KMS-11 (cell line): ENCODE data around the gene SCARB1.

Experiments used
- H2AFZ ChIP-seq: fragments of 200-600 bp; sonication (generic); 2 replicates; pipeline ENCODE4 v1.6.1; 2016; ENCODE audit warnings: antibody characterized with exemption, mixed run types, low read depth
- H3K27ac ChIP-seq: fragments of 200-600 bp; sonication (generic); 2 replicates; pipeline ENCODE4 v1.6.1; 2016; ENCODE audit warnings: mild to moderate bottlenecking, mixed run types
- H3K27me3 ChIP-seq: fragments of 200-600 bp; sonication (generic); 2 replicates; pipeline ENCODE4 v1.6.1; 2017; ENCODE audit warnings: mild to moderate bottlenecking, low read depth, mixed run types, moderate library complexity; ENCODE audit not compliant: insufficient read depth
- H3K36me3 ChIP-seq: fragments of 200-600 bp; sonication (generic); 2 replicates; pipeline ENCODE4 v1.6.1; 2017; ENCODE audit warnings: mild to moderate bottlenecking, mixed run types; ENCODE audit not compliant: insufficient read depth
- H3K4me1 ChIP-seq: fragments of 200-600 bp; sonication (generic); 2 replicates; pipeline ENCODE4 v1.6.1; 2016; ENCODE audit warnings: mild to moderate bottlenecking, low read depth, mixed run types; ENCODE audit not compliant: poor library complexity, severe bottlenecking
- H3K4me2 ChIP-seq: fragments of 200-600 bp; sonication (generic); 2 replicates; pipeline ENCODE4 v1.7.0; 2016; ENCODE audit warnings: mild to moderate bottlenecking, mixed run types
- H3K4me3 ChIP-seq: fragments of 200-600 bp; sonication (generic); IDR thresholded peaks from 2 replicates; pipeline ENCODE4 v1.6.1; 2017; ENCODE audit warnings: low read depth, low read length, mixed read lengths; ENCODE audit not compliant: insufficient read depth
- H3K79me2 ChIP-seq: fragments of 200-600 bp; sonication (generic); 2 replicates; pipeline ENCODE4 v1.6.1; 2016; ENCODE audit warnings: low read depth, mixed run types; ENCODE audit not compliant: insufficient read depth
- H3K9ac ChIP-seq: fragments of 200-600 bp; sonication (generic); 2 replicates; pipeline ENCODE4 v1.6.1; 2016; ENCODE audit warnings: mild to moderate bottlenecking, mixed run types
- H4K20me1 ChIP-seq: fragments of 200-600 bp; sonication (generic); 2 replicates; pipeline ENCODE4 v1.6.1; 2016; ENCODE audit warnings: mild to moderate bottlenecking, mixed run types; ENCODE audit not compliant: insufficient read depth
- CTCF ChIP-seq: fragments of 200-600 bp; sonication (generic); conservative IDR thresholded peaks from 2 replicates; pipeline ENCODE4 v1.6.1; 2017; ENCODE audit warnings: low read depth, mild to moderate bottlenecking, antibody characterized with exemption, low read length, moderate library complexity, mixed read lengths

SCARB1 gene

DNA sequence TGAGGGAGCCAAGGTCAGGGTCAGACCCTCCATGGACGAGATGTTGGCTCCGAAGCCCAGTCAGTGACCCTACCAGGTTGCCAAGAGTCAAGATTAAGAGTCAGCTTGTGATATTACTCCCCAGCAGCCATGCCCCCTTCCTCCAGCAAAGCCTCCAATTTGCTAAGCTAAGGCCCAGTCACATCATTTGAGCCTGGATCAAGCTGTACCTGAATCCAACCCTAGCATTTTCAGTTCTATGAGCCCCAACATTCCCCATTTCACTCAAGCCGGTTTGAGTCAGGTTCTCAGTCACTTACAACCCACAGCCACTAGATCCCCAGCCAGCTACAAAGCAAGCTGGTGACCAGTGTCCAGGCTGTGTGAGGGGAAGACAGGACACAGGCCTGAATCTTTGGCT, 49.9 kb downstream of the SCARB1 start:
- no peak overlapping the region for H3K4me2 ChIP-seq
- no peaks in the 10 kb centered on the region; the same call in 1 of the 2 replicates for H3K36me3 ChIP-seq

DNA sequence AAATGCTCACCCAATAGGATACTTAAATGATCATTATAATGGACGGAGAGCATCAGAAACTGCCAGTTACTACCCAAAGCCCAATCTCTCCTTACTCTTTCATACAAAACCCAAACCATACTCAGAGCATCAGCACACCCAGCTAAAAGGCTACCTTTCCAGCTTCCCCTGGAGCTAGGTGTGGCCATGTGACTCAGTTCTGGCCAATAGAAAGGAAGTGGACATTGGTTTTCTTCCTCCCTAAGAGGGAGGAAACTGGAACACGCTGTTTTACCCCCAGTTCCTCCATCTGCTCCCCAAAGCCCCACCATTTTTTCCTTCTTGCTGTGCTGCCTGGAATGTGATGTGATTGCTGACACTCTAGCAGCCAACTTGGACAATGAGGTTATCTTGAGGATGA, 50.7 kb downstream of the SCARB1 start:
- H2AFZ ChIP-seq: no peak overlapping the region
- no peak overlapping the region for H3K4me2 ChIP-seq
- no peaks in the 10 kb centered on the region for H3K27me3 ChIP-seq
- H3K4me1 ChIP-seq: no peaks in the 10 kb centered on the region
- no peak for TF ChIP-seq CTCF
- H3K36me3 ChIP-seq: no peaks in the 10 kb centered on the region; the same call in 1 of the 2 replicates
- H3K4me3 ChIP-seq: no peak overlapping the region
- no peaks in the 10 kb centered on the region for H3K79me2 ChIP-seq
- H4K20me1 ChIP-seq: no peaks in the 10 kb centered on the region
- H3K27ac ChIP-seq: no peak overlapping the region
- no peak overlapping the region for H3K9ac ChIP-seq

More for the DNA sequence above, 49.9 kb downstream of the SCARB1 start:
- TF ChIP-seq CTCF: no peak
- H4K20me1 ChIP-seq: no peaks in the 10 kb centered on the region
- no peaks in the 10 kb centered on the region for H3K79me2 ChIP-seq
- no peak overlapping the region for H3K27ac ChIP-seq
- no peak overlapping the region for H2AFZ ChIP-seq
- no peak overlapping the region for H3K9ac ChIP-seq
- H3K4me1 ChIP-seq: no peaks in the 10 kb centered on the region
- no peak overlapping the region for H3K4me3 ChIP-seq
- no peaks in the 10 kb centered on the region for H3K27me3 ChIP-seq

- no peaks in the 10 kb centered on the region for H3K27me3 ChIP-seq
- no peaks in the 10 kb centered on the region; the same call in 1 of the 2 replicates for H3K36me3 ChIP-seq
- H3K4me2 ChIP-seq: no peak overlapping the region
- H4K20me1 ChIP-seq: no peaks in the 10 kb centered on the region
- no peak overlapping the region for H3K4me3 ChIP-seq
- no peaks in the 10 kb centered on the region for H3K79me2 ChIP-seq
- no peaks in the 10 kb centered on the region for H3K4me1 ChIP-seq
- H3K9ac ChIP-seq: no peak overlapping the region
- no peak for TF ChIP-seq CTCF
- no peak overlapping the region for H3K27ac ChIP-seq
- H2AFZ ChIP-seq: no peak overlapping the region
Measured at GRCh38 chr12:124812356-124812755, 51.3 kb downstream of the SCARB1 start.

- H3K27ac ChIP-seq: no peak overlapping the region
- H3K4me1 ChIP-seq: no peaks in the 10 kb centered on the region
- H2AFZ ChIP-seq: no peak overlapping the region
- no peak overlapping the region for H3K9ac ChIP-seq
- no peak overlapping the region for H3K4me2 ChIP-seq
- no peaks in the 10 kb centered on the region for H3K27me3 ChIP-seq
- H3K79me2 ChIP-seq: no peaks in the 10 kb centered on the region
- H3K4me3 ChIP-seq: no peak overlapping the region
- H3K36me3 ChIP-seq: no peaks in the 10 kb centered on the region; the same call in 1 of the 2 replicates
- no peaks in the 10 kb centered on the region for H4K20me1 ChIP-seq
- TF ChIP-seq CTCF: no peak
Measured at GRCh38 chr12:124811633-124812032, 52.0 kb downstream of the SCARB1 start.
